Neural cell (in vitro differentiated cells): ENCODE measurements around the gene TRIM9. TPM values are rescaled to one million over a fixed set of nuclear protein-coding genes. Genes with fewer than 3 reads are reported as not detected.

Experiments
- H2AFZ ChIP-seq: fragments of 200-600, 300-800 bp; sonication (generic), shearing (Covaris generic); 2 replicates; pipeline ENCODE4 v1.6.0; 2014; ENCODE audit warnings: low read depth, mild to moderate bottlenecking, antibody characterized with exemption, low read length, moderate library complexity
- H3F3A ChIP-seq: fragments of 200-600 bp; shearing (Covaris generic); 2 replicates; pipeline ENCODE4 v1.6.1; 2016; ENCODE audit warnings: mild to moderate bottlenecking, moderate library complexity, mixed read lengths, antibody characterized with exemption, low read length; ENCODE audit not compliant: insufficient read depth, poor library complexity, severe bottlenecking
- H3K27ac ChIP-seq: fragments of 200-600, 300-800 bp; sonication (generic), shearing (Covaris generic); 2 replicates; pipeline ENCODE4 v1.5.1; 2014; ENCODE audit warnings: mild to moderate bottlenecking, low read length, moderate library complexity
- H3K27me3 ChIP-seq: fragments of 300-800, 200-600 bp; sonication (generic), shearing (Covaris generic); 2 replicates; pipeline ENCODE4 v1.6.0; 2014; ENCODE audit warnings: mild to moderate bottlenecking, low read depth, low read length, moderate library complexity; ENCODE audit not compliant: insufficient read depth
- H3K36me3 ChIP-seq: fragments of 300-800, 200-600 bp; sonication (generic), shearing (Covaris generic); 2 replicates; pipeline ENCODE4 v1.5.1; 2014; ENCODE audit warnings: mild to moderate bottlenecking, antibody characterized with exemption, low read length, moderate library complexity; ENCODE audit not compliant: insufficient read depth
- H3K4me2 ChIP-seq: fragments of 300-800, 200-600 bp; sonication (generic), shearing (Covaris generic); 2 replicates; pipeline ENCODE4 v1.6.0; 2014; ENCODE audit warnings: mild to moderate bottlenecking, low read length
- H3K4me3 ChIP-seq: fragments of 300-800, 200-600 bp; sonication (generic), shearing (Covaris generic); 2 replicates; pipeline ENCODE4 v1.5.1; 2014; ENCODE audit warnings: mild to moderate bottlenecking, low read length, moderate library complexity
- H3K79me2 ChIP-seq: fragments of 200-600 bp; shearing (Covaris generic); replicated peaks from 2 replicates; pipeline ENCODE4 v1.6.0; 2014; ENCODE audit warnings: mild to moderate bottlenecking, low read length, moderate library complexity; ENCODE audit not compliant: insufficient read depth
- H3K9ac ChIP-seq: fragments of 300-800, 200-600 bp; sonication (generic), shearing (Covaris generic); 2 replicates; pipeline ENCODE4 v1.6.1; 2016; ENCODE audit warnings: mild to moderate bottlenecking, low read length, mixed read lengths
- H3K9me2 ChIP-seq: fragments of 200-600 bp; shearing (Covaris generic); 2 replicates; pipeline ENCODE4 v1.6.1; 2016; ENCODE audit warnings: mild to moderate bottlenecking, low read length, mixed read lengths; ENCODE audit not compliant: insufficient read depth
- H3K9me3 ChIP-seq: fragments of 200-600, 300-800 bp; sonication (generic), shearing (Covaris generic); 2 replicates; pipeline ENCODE4 v1.6.1; 2016; ENCODE audit warnings: mild to moderate bottlenecking, mixed run types, low read length, moderate library complexity, mixed read lengths
- H4K20me1 ChIP-seq: fragments of 200-600 bp; shearing (Covaris generic); 2 replicates; pipeline ENCODE4 v1.6.1; 2016; ENCODE audit warnings: mild to moderate bottlenecking, mixed run types; ENCODE audit not compliant: insufficient read depth
- EP300 ChIP-seq: fragments of 450-650 bp; conservative IDR thresholded peaks from 2 replicates; pipeline ENCODE4 v1.6.1; 2014; ENCODE audit warnings: antibody characterized with exemption, mild to moderate bottlenecking, moderate library complexity; ENCODE audit not compliant: poor library complexity, severe bottlenecking
- EZH2 ChIP-seq: fragments of 200-600, 300-800 bp; shearing (Covaris generic), sonication (generic); IDR thresholded peaks from 2 replicates; pipeline ENCODE4 v1.6.1; 2014; ENCODE audit warnings: antibody characterized with exemption, low read length, borderline replicate concordance, mild to moderate bottlenecking; ENCODE audit not compliant: insufficient read depth, poor library complexity, severe bottlenecking
- MXI1 ChIP-seq: fragments of 450-650 bp; conservative IDR thresholded peaks from 2 replicates; pipeline ENCODE4 v1.6.1; 2014; ENCODE audit warnings: antibody characterized with exemption, mild to moderate bottlenecking; ENCODE audit not compliant: poor library complexity, severe bottlenecking
- POLR2AphosphoS5 ChIP-seq: IDR thresholded peaks from 2 replicates; pipeline ENCODE4 v1.6.1; 2012
- RAD21 ChIP-seq: fragments of 450-650 bp; conservative IDR thresholded peaks from 2 replicates; pipeline ENCODE4 v1.6.1; 2014; ENCODE audit warnings: antibody characterized with exemption, mild to moderate bottlenecking, moderate library complexity
- REST ChIP-seq: IDR thresholded peaks from 2 replicates; pipeline ENCODE4 v1.6.1; 2012; ENCODE audit warnings: borderline replicate concordance
- SMC3 ChIP-seq: fragments of 450-650 bp; conservative IDR thresholded peaks from 2 replicates; pipeline ENCODE4 v1.6.1; 2014; ENCODE audit warnings: antibody characterized with exemption, mild to moderate bottlenecking, moderate library complexity; ENCODE audit not compliant: poor library complexity
- TAF1 ChIP-seq: IDR thresholded peaks from 2 replicates; pipeline ENCODE4 v1.6.1; 2012; ENCODE audit warnings: low read depth
- polyA plus RNA-seq: library from polyadenylated mRNA; depleted of rRNA; stranded (reverse); fragments of >200 nt; gene quantifications from 2 replicates; pipeline ENCODE4 v1.2.3, GENCODE V29; 2014
- TF ChIP-seq, protein P1 (sequence below): fragments of 450-650 bp; IDR thresholded peaks from 2 replicates; pipeline ENCODE4 v1.5.1; 2014; ENCODE audit warnings: antibody characterized with exemption, mild to moderate bottlenecking, moderate library complexity; ENCODE audit not compliant: poor library complexity, severe bottlenecking

Gene TRIM9
- polyA plus RNA-seq, 1 donor from 2014 or later: 15.9 TPM

DNA sequence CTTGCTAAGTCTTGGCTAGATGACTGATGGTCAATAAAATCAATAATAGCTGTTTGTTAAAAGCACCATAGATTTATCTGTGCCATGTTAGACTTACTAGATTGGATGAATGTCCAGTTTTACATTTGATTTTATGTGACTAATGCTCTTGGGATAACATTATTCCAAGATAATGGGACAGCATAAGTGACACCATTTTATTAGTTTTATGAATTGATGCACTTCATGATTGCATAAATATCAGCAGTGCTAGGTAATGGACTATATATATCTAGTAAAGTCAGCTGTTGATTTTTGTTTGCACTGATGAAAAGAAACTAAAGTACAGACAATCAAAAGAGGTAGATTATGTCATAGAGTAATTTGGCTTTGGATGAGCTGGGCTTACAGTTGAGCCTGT lies 10.4 kb downstream of the TRIM9 start:
- H3K9me3 ChIP-seq: no peaks in the 10 kb centered on the region
- H4K20me1 ChIP-seq: no peaks in the 10 kb centered on the region
- no peak for TF ChIP-seq POLR2AphosphoS5
- TF ChIP-seq, protein P1, sequence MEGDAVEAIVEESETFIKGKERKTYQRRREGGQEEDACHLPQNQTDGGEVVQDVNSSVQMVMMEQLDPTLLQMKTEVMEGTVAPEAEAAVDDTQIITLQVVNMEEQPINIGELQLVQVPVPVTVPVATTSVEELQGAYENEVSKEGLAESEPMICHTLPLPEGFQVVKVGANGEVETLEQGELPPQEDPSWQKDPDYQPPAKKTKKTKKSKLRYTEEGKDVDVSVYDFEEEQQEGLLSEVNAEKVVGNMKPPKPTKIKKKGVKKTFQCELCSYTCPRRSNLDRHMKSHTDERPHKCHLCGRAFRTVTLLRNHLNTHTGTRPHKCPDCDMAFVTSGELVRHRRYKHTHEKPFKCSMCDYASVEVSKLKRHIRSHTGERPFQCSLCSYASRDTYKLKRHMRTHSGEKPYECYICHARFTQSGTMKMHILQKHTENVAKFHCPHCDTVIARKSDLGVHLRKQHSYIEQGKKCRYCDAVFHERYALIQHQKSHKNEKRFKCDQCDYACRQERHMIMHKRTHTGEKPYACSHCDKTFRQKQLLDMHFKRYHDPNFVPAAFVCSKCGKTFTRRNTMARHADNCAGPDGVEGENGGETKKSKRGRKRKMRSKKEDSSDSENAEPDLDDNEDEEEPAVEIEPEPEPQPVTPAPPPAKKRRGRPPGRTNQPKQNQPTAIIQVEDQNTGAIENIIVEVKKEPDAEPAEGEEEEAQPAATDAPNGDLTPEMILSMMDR: no peak
- TF ChIP-seq REST: no peak
- no peak for TF ChIP-seq MXI1
- no peak for TF ChIP-seq RAD21
- no peak for TF ChIP-seq EZH2
- TF ChIP-seq EP300: no peak
- TF ChIP-seq SMC3: no peak
- TF ChIP-seq TAF1: no peak
- no peak overlapping the region for H3K27ac ChIP-seq
- H3F3A ChIP-seq: no peaks in the 10 kb centered on the region
- H3K79me2 ChIP-seq: no peaks in the 10 kb centered on the region
- H3K4me2 ChIP-seq: no peak overlapping the region
- H3K36me3 ChIP-seq: no peaks in the 10 kb centered on the region
- no peak overlapping the region for H2AFZ ChIP-seq
- H3K4me3 ChIP-seq: no peak overlapping the region
- no peaks in the 10 kb centered on the region for H3K9me2 ChIP-seq
- no peak overlapping the region for H3K9ac ChIP-seq
- no peaks in the 10 kb centered on the region for H3K27me3 ChIP-seq

- Histone ChIP-seq H4K20me1 (no peaks in the 10 kb centered on the region), H3K36me3 (no peaks in the 10 kb centered on the region), H3K4me3 (no peak overlapping the region), H3K27me3 (no peaks in the 10 kb centered on the region), H3K9me2 (no peaks in the 10 kb centered on the region), H3K9ac (no peak overlapping the region), H3K9me3 (no peaks in the 10 kb centered on the region), H2AFZ (no peak overlapping the region), H3K4me2 (no peak overlapping the region), H3F3A (no peaks in the 10 kb centered on the region), H3K27ac (no peak overlapping the region), H3K79me2 (no peaks in the 10 kb centered on the region)
- no peak for TF ChIP-seq MXI1
- no peak for TF ChIP-seq REST
- no peak for TF ChIP-seq RAD21
- TF ChIP-seq, protein P1: no peak
- no peak for TF ChIP-seq TAF1
- no peak for TF ChIP-seq SMC3
- TF ChIP-seq EZH2: no peak
- no peak for TF ChIP-seq EP300
- no peak for TF ChIP-seq POLR2AphosphoS5
Observed at GRCh38 chr14:51082349-51082748, 12.6 kb downstream of the TRIM9 start.
